Measurements from ENCODE around the gene NUDT21.
A peak's percentile ranks its signal among the peaks of the same experiment; 100 is the strongest.
"Not testable (repeated sequence)": the region's sequence is repeated elsewhere in the genome, so short reads cannot be mapped to it uniquely, and the experiment has no call there.

Gene NUDT21

DNA sequence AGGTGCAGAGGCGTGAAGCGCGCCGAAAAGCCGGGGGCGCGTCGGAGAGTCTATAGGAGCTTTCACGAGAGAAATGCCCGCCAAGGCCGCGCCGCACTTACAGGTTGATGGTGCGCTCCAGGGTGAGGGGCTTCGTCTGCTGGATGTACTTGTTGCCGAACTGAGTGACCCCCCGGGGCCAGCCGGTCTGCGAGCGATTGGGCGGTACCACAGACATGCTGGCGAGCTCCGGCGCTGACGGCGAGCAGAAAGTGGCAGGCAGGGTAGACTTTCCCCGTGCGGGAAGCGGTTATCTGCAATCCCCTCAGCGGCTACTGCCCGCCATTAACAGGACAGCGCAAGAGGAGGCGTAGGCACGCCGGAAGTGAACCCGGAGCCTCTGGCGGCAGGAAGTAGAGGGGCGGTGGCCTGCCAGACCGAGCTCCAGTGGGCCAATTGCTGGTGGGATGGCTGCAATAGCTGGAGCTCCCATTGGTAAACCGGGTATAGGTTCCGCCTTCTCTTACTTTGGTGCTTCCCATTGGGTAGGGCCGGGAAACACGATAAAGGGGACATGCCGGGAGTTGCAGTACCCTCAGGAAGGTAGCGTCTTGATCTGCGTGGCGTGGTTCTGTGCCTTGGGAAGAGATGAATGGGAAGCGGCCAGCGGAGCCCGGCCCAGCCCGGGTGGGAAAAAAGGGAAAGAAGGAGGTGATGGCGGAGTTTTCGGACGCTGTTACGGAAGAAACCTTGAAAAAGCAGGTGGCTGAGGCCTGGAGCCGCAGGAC lies at the start of gene NUDT21, which contains the start of gene OGFOD1:
Gene NUDT21 (minus strand): TSS at position 347 of the 767 bp plus-strand sequence. CDS start 130 bp downstream, at position 217.
Gene OGFOD1 (plus strand): TSS at position 569 of the 767 bp plus-strand sequence. CDS start 59 bp downstream, at position 628.
- DNase-seq (ENCODE audit: low read depth, low spot score) = peak; percentile 90

DNA sequence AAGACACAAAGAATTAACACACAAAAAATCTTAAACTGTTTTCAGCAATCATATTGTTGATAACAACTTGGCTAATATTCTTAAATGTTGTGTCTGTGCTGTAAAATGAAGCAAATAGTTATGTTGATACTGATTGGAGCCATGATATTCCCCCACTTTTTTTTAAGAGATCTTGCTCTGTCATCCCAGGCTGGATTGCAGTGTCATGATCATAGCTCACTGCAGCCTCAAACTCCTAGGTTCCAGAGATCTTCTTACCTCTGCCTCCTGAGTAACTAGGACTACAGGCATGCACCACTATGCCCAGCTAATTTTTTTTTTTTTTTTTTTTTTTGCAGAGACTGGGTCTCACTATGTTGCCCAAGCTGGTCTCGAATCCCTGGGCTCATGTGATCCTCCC lies 42.7 kb upstream of the NUDT21 start:
- DNase-seq (ENCODE audit: low read depth, low spot score) = no peak

DNA sequence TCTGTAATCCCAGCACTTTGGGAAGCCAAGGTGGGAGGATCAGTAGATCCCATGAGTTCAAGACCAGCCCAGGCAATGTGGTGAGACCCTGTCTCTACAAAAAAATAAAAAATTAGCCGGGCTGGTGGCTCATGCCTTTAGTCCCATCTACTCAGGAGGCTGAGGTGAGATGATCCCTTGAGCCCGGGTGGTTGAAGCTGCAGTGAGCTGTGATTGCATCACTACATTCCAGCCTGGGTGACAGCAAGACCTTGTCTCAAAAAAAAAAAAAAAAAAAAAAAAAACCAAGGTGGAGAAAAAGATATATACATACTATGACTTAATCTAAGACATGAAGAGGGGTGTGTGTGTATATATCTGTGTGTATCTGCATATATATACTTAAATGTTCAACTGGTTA lies 42.0 kb upstream of the NUDT21 start:
- DNase-seq (ENCODE audit: low read depth, low spot score) = no peak

DNA sequence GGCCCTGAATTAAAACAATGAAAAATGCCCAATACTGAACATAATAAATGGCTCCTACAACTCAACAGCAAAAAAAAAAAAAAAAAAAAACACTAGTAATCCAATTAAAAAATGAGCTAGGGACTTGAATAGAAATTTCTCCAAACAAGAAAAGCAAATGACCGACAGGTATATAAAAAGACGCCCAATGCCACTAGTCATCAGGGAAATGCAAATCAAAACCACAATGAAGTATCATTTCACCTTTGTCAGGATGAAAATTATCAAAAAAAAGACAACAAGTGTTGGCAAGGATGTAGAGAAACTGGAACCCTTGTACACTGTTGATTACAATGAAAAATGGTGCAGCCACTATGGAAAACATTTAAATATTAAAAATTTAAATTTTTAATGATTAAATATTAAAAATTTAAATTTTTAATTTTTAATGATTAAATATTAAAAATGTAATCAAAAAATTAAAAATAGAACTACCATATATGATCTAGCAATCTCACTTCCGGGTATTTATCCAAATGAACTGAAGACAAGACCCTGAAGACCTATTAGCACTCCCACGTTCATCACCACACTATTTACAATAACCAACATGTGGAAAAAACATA lies 40.6 kb upstream of the NUDT21 start:
- DNase-seq (ENCODE audit: low read depth, low spot score) = no peak

DNA sequence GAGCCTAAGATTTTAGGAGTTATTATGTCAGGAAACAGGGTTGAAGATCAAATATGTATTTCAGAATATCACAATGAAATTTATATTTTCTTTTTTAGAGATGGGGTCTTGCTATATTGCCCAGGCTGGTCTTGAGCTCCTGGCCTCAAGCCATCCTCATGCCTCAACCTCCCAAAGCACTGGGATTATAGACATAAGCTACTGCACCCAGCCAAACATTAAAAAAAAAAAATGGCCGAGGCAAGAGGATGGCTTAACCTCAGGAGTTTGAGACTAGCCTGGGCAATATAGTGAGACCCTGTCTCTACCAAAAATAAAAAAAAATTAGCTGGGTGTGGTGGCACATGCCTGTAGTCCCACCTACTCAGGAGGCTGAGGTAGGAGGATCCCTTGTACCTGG lies 37.7 kb upstream of the NUDT21 start:
- DNase-seq (ENCODE audit: low read depth, low spot score) = not testable (repeated sequence)

DNA sequence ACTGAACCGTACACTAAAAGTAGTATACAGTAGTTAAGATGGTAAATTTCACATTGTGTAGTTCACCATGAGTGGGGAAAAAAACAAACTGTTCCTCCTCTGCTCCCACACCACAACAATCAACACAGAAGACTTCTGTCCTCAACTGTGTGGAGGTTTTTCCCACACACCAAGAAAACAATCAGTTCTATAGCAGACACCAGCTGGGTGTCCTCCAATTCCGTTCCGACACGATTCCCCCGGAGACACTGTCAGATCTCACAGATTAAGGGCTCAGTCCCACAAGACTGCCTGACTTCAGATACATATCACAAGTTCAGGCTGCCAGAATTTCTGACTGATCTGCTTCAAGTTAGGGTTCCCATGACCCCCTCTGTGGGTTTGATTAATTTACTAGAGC lies 36.9 kb upstream of the NUDT21 start:
- no peak for DNase-seq (ENCODE audit: low read depth, low spot score)

DNA sequence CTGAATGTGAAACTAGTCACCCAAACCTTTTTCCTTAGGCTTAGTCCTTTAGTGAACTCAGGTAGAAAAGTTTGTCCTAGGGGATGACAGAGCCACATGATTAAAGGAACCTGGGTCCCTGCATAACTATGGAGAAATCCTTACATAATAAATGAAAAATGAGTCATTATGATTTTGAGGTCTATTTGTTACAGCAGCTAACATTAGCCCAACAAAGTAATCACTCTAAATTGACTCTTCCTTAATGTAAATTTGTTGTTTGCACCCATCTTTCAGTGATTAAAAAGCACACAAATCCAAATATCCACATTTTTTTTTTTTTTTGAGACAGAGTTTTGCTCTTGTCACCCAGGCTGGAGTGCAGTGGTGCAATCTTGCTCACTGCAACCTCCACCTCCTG lies 32.3 kb upstream of the NUDT21 start:
- DNase-seq (ENCODE audit: low read depth, low spot score) = no peak

DNA sequence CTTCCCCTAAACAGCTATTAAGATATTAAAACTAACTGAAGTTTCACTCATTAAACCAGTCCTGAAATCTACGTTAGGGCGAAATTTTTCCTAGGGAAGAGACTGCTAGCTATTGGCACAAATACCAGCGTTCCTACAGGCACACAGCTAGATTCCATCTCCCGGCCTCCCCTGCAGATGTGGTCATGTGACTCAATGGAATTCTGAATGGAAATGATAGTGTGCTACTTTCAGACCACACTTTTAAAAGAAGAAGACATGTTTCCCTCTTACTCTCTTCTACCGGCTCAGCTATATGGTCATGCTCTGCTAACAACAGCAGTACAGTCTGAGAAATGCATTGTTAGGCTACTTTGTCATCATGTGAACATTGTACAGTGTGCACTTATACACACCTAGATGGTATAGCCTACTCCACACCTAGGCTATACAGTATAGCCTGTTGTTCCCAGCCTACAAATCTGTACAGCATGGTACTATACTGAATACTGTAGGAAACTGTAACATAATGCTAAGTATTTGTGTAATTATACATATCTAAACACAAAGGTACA lies 31.6 kb upstream of the NUDT21 start:
- no peak for DNase-seq (ENCODE audit: low read depth, low spot score)

DNA sequence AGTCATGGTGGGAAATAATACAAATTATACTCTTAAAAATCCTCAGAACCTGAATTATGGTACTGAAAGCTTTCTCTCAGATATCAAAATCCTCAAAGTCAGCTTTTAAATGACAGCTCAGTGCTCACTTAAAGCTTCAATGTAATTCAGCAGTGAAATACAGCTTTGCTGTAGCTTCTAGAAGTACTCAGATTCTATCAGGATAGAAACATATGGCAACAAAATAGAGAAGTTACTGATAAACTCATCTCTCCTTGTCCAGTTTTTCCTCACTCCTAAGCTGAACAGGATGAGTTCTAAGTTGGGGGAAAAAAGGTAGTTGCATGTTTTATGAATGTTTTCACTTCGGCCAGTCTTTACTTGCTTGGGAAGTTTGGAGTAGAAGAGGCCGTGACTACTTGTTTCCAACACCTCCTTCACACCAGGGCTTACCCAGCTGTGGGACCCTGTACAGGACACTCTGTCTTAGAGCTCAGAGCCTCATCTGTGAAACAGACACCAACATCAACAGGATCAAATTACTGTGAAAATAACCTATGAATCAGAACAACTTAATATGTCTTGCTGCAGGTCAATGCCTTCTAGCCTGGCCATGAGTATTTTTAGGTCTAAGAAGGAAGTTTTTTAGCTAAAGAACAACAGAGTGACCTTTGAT lies 30.5 kb upstream of the NUDT21 start:
- no peak for DNase-seq (ENCODE audit: low read depth, low spot score)

DNA sequence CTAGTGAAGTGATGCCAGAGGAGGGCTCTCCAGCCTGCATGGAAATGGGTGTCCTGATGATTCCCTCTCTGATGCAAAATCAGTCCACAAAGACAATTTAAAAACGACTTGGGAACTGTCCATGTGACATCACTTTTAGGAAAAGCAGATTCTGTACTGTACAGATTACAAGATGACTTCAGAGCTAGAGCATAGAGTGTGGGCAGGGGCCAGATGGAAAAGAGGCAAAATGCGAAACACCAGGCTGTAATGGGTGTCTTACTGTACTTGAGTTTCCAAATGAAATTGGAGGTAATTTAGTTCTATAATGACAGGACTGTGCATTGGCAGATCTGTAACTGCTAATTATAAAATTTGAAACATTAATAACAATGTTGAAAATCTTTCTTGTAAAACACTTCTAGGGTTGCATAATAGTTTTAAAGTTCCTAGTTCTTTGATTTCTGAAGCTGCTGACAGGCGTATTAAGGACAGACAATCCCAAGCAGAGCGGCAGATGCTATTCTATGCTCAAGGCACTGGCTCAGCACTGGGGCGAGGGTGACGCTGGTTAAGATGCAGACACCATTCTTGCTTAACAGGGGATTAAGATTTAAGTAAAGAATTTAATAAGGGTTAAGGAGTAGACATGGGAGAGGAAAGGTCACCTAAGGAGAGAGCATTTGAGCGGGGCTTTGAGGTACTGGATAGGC lies 29.8 kb upstream of the NUDT21 start:
- no peak for DNase-seq (ENCODE audit: low read depth, low spot score)

DNA sequence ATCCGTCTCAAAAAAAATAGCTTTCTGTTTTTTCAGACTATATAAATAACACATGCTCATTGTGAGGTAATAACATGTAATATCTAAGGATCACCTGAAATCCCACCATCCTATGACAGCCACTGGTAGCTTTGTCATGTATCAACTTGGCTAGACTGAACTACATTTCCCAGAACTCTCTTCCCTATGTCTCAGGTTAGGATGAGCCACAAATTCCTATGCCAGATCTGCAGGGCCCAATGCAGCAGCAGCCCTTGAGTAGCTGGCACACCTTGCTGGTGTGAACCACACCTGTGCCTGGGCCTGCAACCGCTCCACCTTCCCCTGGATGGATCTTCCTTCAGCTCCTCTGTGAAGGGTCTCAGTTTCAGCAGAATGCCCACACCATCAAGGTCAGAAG lies 28.3 kb upstream of the NUDT21 start:
- DNase-seq (ENCODE audit: low read depth, low spot score) = no peak

DNA sequence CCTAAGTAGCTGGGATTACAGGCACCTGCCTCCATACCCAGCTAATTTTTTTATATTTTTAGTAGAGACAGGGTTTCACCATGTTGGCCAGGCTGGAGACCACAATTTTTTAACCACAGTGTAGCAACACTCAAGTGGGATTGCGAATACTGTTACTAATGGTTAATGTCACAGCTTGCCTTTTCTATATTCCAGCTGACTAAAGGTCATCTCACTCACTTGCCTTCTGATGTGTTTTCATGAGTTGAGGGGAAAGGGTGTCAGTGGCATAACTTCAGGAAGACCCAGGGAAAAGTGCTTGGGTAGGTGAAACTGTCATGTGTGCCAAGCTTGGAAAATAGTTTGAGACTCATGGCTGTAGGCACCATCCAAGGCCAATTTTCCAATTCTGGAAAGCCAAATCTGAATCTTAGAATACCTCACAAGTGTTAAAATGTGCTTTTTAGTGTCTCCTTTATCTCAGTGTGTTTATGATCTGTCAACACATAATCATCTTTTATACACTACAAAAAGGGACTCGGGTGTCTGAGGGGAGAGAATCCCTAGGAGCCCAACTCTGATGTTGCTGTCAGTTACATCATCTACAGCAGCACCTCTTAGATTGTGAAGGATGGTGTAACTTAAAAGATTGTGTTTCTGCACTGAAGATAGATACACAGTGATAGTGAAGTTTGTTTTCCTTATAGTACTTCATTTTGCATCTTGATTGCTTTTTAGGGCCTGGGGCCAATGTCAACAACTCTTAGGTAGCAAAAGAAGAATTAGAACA lies 27.3 kb upstream of the NUDT21 start:
- DNase-seq (ENCODE audit: low read depth, low spot score) = no peak

DNA sequence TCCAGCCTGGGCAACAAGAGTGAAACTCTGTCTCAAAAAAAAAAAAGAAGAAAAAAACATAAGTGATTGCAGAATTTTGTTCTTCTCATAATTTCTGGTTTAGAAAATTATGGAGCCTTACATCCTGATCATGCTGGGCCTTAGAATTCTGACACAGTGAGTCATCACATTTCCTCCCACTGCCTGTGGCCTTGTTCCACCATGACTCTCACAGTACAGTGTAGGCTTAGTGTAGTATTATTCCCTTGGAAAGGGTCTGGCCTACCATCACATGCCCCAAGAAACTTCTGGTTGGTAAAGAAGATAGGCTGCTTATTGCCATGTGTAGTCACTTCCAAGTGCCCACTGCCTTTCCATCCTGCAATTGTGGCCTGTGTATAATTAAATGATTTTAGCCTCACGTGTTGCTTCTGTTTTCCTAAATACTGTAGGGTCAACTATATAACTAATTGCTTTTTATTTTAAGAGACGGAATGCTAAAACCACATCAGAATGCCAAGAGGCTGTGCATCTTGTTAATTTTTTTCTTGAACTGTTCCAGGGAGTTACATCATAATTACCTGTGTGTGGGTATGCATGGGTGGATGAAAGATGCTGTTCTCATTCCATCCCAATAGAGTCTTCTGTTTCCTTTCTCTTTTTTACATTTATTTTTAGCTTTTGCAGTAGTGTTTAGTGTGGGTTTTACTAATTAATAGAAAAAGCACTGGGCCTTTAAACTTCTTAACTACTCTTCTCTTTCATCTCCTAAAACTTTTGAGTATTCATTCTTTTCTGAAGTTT lies 26.2 kb upstream of the NUDT21 start:
- DNase-seq (ENCODE audit: low read depth, low spot score) = peak; percentile 50

DNA sequence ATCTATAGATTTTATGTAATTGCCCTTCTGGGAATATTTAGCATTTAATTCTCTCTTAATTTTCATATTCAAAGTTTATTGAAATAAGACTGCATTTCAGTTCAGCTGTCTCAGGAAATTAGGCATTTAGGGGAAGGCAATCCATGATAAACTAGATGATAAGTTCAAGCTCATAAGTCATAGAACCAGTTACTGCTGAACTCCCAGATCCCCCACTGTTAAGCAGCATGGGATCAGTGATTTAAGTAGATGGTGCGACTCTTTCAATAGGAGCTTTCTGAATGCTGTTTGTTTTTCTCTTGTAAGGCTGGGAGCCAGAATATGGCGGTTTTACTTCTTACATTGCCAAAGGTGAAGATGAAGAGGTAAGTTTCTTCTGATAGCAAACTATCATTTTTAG lies 24.1 kb upstream of the NUDT21 start:
- DNase-seq (ENCODE audit: low read depth, low spot score) = no peak

DNA sequence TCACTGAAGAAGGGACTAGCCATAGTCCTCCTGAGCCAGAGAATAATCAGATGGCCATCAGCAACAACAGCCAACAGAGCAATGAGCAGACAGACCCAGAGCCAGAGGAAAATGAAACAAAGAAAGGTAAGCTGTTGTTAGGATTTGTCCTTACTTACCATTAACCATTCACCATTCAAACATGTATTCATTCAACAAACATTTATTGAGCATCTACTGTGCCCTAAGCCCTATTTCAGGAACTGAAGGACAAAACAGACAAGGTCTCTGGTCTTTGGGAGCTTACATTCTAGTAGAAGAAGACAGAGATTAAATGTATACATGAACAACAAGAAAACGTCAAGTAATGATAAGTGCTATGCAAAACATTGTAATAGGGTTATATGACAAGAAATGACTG lies 19.5 kb upstream of the NUDT21 start:
- no peak for DNase-seq (ENCODE audit: low read depth, low spot score)

DNA sequence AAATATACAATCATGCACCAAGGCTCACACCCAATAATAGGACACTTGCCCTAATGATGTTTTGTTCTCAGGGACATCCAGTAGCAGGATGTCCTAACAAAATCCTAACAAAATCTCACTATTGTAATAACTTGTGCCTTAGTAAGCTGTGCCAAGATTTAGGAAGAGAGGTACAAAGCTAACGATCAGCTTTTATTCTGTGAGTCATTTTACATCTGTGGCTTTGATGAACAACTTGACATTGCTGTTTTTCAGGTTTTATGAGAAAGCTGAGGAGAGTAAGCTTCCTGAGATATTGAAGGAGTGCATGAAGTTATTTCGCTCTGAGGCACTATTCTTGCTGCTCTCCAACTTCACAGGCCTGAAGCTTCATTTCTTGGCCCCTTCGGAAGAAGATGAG lies 19.1 kb upstream of the NUDT21 start:
- no peak for DNase-seq (ENCODE audit: low read depth, low spot score)

DNA sequence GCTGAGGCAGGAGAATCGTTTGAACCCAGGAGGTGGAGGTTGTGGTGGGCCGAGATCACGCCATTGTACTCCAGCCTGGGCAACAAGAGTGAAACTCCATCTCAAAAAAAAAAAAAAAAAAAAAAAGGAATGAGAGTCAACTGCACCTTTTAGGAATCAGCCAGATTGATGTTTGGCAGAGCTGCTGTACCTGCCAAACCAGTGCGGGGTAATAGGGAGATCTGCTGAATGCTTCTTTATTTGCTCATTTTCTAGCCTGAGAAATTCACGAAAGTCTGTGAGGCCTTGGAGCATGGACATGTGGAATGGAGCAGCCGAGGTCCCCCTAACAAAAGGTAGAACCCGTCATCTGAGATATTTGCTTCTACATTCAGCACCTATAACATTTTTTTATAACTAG lies 18.6 kb upstream of the NUDT21 start:
- DNase-seq (ENCODE audit: low read depth, low spot score) = no peak

DNA sequence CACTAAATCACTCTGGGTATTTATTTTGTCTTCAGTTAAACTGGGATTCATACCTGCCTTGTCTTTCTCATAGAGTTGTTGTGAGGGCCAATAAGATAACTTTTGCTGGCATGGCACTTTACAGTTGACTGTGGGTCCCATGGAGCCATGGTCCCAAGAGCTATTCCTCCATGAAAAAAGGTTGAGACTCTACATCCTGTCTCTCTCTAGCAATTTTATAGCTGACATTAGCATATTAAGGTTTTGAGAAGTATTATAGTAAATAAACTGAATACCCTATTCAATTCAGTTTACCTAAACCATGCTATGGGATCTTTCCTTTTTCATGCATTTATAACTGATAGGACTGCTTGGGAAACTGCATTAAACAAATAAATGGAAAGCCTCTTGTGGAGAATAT lies 17.7 kb upstream of the NUDT21 start:
- no peak for DNase-seq (ENCODE audit: low read depth, low spot score)

DNA sequence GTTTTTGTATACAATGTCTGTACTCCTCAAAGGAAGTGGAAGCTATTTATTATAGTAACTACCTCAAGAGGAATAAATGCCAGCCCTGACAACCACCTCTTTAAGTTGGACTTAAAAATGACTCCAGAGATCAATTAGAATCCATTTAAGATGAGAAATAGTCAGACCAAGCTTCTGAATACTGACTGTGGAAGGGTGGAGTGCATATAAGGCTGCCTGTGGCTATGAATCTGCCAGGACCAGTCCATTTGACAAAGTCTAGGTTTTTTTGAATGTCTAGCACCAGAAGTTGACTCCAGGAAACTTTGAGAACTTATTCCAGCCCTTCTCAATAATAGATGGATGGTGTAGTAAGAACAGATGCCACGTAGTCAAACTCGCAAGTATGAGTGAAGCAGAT lies 15.2 kb upstream of the NUDT21 start:
- DNase-seq (ENCODE audit: low read depth, low spot score) = no peak

DNA sequence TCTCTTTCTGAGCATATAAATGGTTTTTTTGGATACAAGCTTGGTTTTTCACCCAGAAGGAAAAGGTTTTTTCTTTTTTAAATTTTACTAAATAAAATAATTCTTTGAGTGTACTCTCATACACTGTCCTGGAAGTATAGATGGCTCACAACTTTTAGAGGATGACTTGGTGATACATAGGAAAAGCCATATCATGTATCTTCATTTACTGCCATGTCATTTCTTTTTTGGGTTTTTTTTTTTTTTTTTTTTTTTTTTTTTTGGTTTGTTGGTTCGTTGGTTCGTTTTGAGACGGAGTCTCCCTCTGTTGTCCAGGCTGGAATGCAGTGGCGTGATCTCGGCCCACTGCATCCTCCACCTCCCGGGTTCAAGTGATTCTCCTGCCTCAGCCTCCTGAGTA lies 12.0 kb upstream of the NUDT21 start:
- no peak for DNase-seq (ENCODE audit: low read depth, low spot score)
